ENCODE measurements around the gene NECTIN4. TPM values are rescaled to one million over a fixed set of nuclear protein-coding genes. Genes with fewer than 3 reads are reported as not detected.

NECTIN4 gene
- total and polyA plus RNA-seq, 10 of the 15 experiments (the other 5 are each of a cell fraction or from before 2014, with no cell fraction given): 2.8 to 8.7 (median 3.7) TPM

- POLR2A ChIA-PET: interaction anchor here (1.3 to 2.9 kb wide), 7 partner anchors 8 to 48 kb away, joined by 7 to 36 read pairs (median 12); partner anchors contain the start of genes ARHGAP30, TSTD1 and USF1
- no peaks in the 10 kb centered on the region for H3K36me3 ChIP-seq (ENCODE audit: control insufficient read depth in 2 of 2, insufficient read depth in 2 of 2, low read length in 1 of 2)
- BruUV-seq (replicated peaks): no TSS peak
- H3K4me1 ChIP-seq (ENCODE audit: control insufficient read depth, insufficient read depth, low read length): peaks cover 19% of the 10 kb centered on the region
- 50% methylated on average over 2 of the region's 2 CpGs for WGBS (ENCODE audit: insufficient coverage, insufficient replicate concordance, low lambda C conversion rate, missing lambda C conversion rate)
- H4K20me1 ChIP-seq (ENCODE audit: control insufficient read depth, insufficient read depth): no peaks in the 10 kb centered on the region
- no peaks in the 10 kb centered on the region; the same call in 1 of the 3 replicates for H3K9me3 ChIP-seq (replicated peaks; ENCODE audit: control insufficient read depth, insufficient read depth, low read length)
- RAD21 ChIA-PET (ENCODE audit: unreplicated experiment): interaction anchor here (1.1 to 4.4 kb wide), 6 partner anchors 10 to 254 kb away, joined by 3 to 40 read pairs (median 14); partner anchors contain the start of genes ARHGAP30, TSTD1 and USF1
- no peak for FAIRE-seq
- TF ChIP-seq IRF3 (IDR thresholded peaks at IDR 0.05) (no peak), SRF (IDR thresholded peaks at IDR 0.05; ENCODE audit: low read depth in 2 of 2, low read length in 2 of 2) (no peak), E2F8 (IDR thresholded peaks at IDR 0.05; ENCODE audit: low read depth, partially characterized antibody) (no peak), PAX5 (IDR thresholded peaks at IDR 0.05; ENCODE audit: borderline replicate concordance, low read depth, low read length) (no peak)
- H3K27ac ChIP-seq (ENCODE audit: control insufficient read depth, insufficient read depth): no peak overlapping the region
- H2AFZ ChIP-seq (ENCODE audit: control insufficient read depth, low read depth, low read length): no peak overlapping the region
- H3K79me2 ChIP-seq (ENCODE audit: control insufficient read depth, insufficient read depth, low read length): peaks cover 34% of the 10 kb centered on the region
- peak overlapping the region; percentile 75; the same call in 1 of the 2 replicates for H3K4me3 ChIP-seq
- no peaks in the 10 kb centered on the region for H3K27me3 ChIP-seq (replicated peaks in 1 of 2; ENCODE audit: control insufficient read depth in 2 of 2, insufficient read depth in 2 of 2, low read length in 1 of 2)
- no peak for DNase-seq (ENCODE audit: low read depth, low spot score)
- ATAC-seq: no peak
- in situ Hi-C loops (cut with MboI) (no loop called here), intact Hi-C loops (cut with micrococcal nuclease; ENCODE audit: unreplicated experiment) (no loop called here)
- CTCF ChIA-PET: interaction anchor here (1.3 to 3.4 kb wide), 7 partner anchors 9 to 75 kb away, joined by 3 to 18 read pairs (median 8); partner anchors contain the start of genes ARHGAP30 and TSTD1
- no peak overlapping the region; the same call in 1 of the 2 replicates for H3K9ac ChIP-seq (ENCODE audit: control insufficient read depth, insufficient read depth, low read length)
- peak overlapping the region; percentile 88 for H3K4me2 ChIP-seq (ENCODE audit: control insufficient read depth, insufficient read depth)
- SMC1A ChIA-PET (ENCODE audit: uncharacterized antibody, unreplicated experiment): interaction anchor here (0.7 to 4.2 kb wide), 12 partner anchors 9 to 75 kb away, joined by 3 to 23 read pairs (median 7); partner anchors contain the start of genes ARHGAP30, KLHDC9, TSTD1 and USF1
Observed at GRCh38 chr1:161021970-161022353, 67.4 kb downstream of the NECTIN4 start.

Measured in GM12878 (cell line).